GM12865 (cell line): Measurements from ENCODE around the gene NETO1.

Experiments used
- DNase-seq: peaks from one replicate; pipeline ENCODE4 v3.0.0; 2010; ENCODE audit warnings: low read depth
- H3K4me3 ChIP-seq: 2 replicates; pipeline ENCODE4 v1.5.1; 2011; ENCODE audit warnings: mild to moderate bottlenecking, low read depth, low read length, control low read depth
- CTCF ChIP-seq: IDR thresholded peaks from 2 replicates; pipeline ENCODE4 v1.5.1; 2011; ENCODE audit warnings: low read length, control low read depth, low read depth, inconsistent platforms; ENCODE audit not compliant: insufficient read depth; ENCODE audit errors: missing control alignments

The NETO1 gene

GRCh38 chr18:72878561-72878960 is 10.8 kb upstream of the NETO1 start:
- no peak overlapping the region for H3K4me3 ChIP-seq
- no peak for DNase-seq
- no peak for TF ChIP-seq CTCF

GRCh38 chr18:72878143-72878542 is 10.4 kb upstream of the NETO1 start:
- H3K4me3 ChIP-seq = no peak overlapping the region
- no peak for DNase-seq
- no peak for TF ChIP-seq CTCF

- TF ChIP-seq CTCF = no peak
- no peak for DNase-seq
- no peak overlapping the region for H3K4me3 ChIP-seq
These were observed 3.3 kb upstream of the NETO1 start for GRCh38 chr18:72871091-72871490.

GRCh38 chr18:72869226-72870185 is 1.7 kb upstream of the NETO1 start:
- TF ChIP-seq CTCF = no peak
- no peak overlapping the region for H3K4me3 ChIP-seq
- DNase-seq = no peak

GRCh38 chr18:72868585-72869225 is 918 bp upstream of the NETO1 start:
- DNase-seq = no peak
- TF ChIP-seq CTCF = no peak
- no peak overlapping the region for H3K4me3 ChIP-seq

- DNase-seq = no peak
- TF ChIP-seq CTCF = no peak
- no peak overlapping the region for H3K4me3 ChIP-seq
These were observed 664 bp downstream of the NETO1 start for GRCh38 chr18:72866901-72867745.
